Fibroblast of lung (primary cell): ENCODE measurements around the gene SFMBT2.

ENCODE experiments used
- EZH2 ChIP-seq: IDR thresholded peaks from 2 replicates; pipeline ENCODE4 v1.5.1; 2012; ENCODE audit warnings: low read length, control low read depth, mild to moderate bottlenecking; ENCODE audit errors: missing control alignments
- TF ChIP-seq, protein P1 (sequence below), 2 donors: IDR thresholded peaks in 1 of 2; conservative IDR thresholded peaks in 1 of 2; 1 replicate in 1 of 2; 2 replicates in 1 of 2; pipeline ENCODE4 v1.5.1; 2011 to 2012; ENCODE audit warnings: low read length in 2 of 2, control low read depth in 1 of 2, inconsistent platforms in 1 of 2, low read depth in 1 of 2, mild to moderate bottlenecking in 1 of 2

DNA sequence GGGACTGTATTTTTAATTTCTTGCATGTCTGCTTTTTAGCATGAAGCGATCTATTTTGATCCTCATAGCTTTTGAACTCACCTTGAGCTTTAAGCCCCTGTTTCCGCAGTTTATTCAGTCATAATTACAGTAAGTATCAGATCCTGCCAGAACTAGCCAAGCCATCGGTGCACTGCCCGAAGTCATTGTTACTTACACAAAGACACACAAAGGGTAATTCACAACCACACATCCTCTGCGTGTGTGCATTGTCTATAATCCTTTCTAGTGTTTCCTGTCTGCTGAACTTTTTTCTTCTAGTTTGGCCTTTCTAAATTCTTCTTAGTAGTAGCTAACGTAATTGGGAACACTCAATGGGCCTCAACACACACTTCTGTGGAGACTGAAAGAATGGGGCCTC is 133.0 kb downstream of the SFMBT2 start:
- TF ChIP-seq, protein P1, sequence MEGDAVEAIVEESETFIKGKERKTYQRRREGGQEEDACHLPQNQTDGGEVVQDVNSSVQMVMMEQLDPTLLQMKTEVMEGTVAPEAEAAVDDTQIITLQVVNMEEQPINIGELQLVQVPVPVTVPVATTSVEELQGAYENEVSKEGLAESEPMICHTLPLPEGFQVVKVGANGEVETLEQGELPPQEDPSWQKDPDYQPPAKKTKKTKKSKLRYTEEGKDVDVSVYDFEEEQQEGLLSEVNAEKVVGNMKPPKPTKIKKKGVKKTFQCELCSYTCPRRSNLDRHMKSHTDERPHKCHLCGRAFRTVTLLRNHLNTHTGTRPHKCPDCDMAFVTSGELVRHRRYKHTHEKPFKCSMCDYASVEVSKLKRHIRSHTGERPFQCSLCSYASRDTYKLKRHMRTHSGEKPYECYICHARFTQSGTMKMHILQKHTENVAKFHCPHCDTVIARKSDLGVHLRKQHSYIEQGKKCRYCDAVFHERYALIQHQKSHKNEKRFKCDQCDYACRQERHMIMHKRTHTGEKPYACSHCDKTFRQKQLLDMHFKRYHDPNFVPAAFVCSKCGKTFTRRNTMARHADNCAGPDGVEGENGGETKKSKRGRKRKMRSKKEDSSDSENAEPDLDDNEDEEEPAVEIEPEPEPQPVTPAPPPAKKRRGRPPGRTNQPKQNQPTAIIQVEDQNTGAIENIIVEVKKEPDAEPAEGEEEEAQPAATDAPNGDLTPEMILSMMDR (conservative IDR thresholded peaks at IDR 0.05 in 1 of 2, IDR thresholded peaks at IDR 0.05 in 1 of 2; ENCODE audit: low read depth in 1 of 2, low read length in 2 of 2), result no peak
- no peak for TF ChIP-seq EZH2
